H1 (cell line): Measurements from ENCODE around the gene ISLR2. TPM values are rescaled to one million over a fixed set of nuclear protein-coding genes. Genes with fewer than 3 reads are reported as not detected.

Experiments used
- CTCF ChIA-PET: fragments of 300-600 bp; sonication (Branson Sonifier 250); formaldehyde crosslinking; loops from one replicate; lab custom pipeline; 2021; ENCODE audit not compliant: partially characterized antibody; lab: Charles Lee
- POLR2A ChIA-PET: fragments of 300-600 bp; sonication (Branson Sonifier 250); formaldehyde crosslinking; loops from one replicate; lab custom pipeline; 2021; ENCODE audit warnings: inconsistent platforms; ENCODE audit not compliant: partially characterized antibody; lab: Charles Lee
- DNase-seq, 2 experiments: peaks; one replicate each; pipeline versions ENCODE4 v3.0.0 to v3.0.0-alpha.2; 2010 to 2022; ENCODE audit warnings: low spot score in 2 of 2, low read depth in 1 of 2, mixed read lengths in 1 of 2
- FAIRE-seq: peaks from 2 replicates; lab custom pipeline; 2011; peaks lifted over from hg19 to GRCh38; lab: Jason Lieb, UNC
- H2AFZ ChIP-seq: 2 replicates; pipeline ENCODE4 v1.8.1; 2012; ENCODE audit warnings: low read length, inconsistent platforms
- H2AK5ac ChIP-seq: 2 replicates; pipeline ENCODE4 v1.6.1; 2013; ENCODE audit warnings: low read depth, low read length
- H2BK120ac ChIP-seq: replicated peaks from 2 replicates; pipeline ENCODE3; 2013; ENCODE audit warnings: low read depth, low read length, inconsistent platforms
- H2BK12ac ChIP-seq: 2 replicates; pipeline ENCODE4 v1.6.1; 2013; ENCODE audit warnings: low read depth, low read length
- H2BK15ac ChIP-seq: 2 replicates; pipeline ENCODE4 v1.6.1; 2013; ENCODE audit warnings: low read length
- H2BK20ac ChIP-seq: 2 replicates; pipeline ENCODE4 v1.6.1; 2013; ENCODE audit warnings: low read length
- H2BK5ac ChIP-seq: 2 replicates; pipeline ENCODE4 v1.6.1; 2013; ENCODE audit warnings: low read depth, low read length
- H3K14ac ChIP-seq: 2 replicates; pipeline ENCODE4 v1.6.1; 2013; ENCODE audit warnings: inconsistent platforms; ENCODE audit not compliant: insufficient read length
- H3K18ac ChIP-seq: 2 replicates; pipeline ENCODE4 v1.6.1; 2013; ENCODE audit warnings: low read length; ENCODE audit errors: extremely low read depth
- H3K23ac ChIP-seq: 2 replicates; pipeline ENCODE4 v1.6.1; 2013; ENCODE audit warnings: inconsistent platforms; ENCODE audit not compliant: insufficient read length
- H3K23me2 ChIP-seq: 2 replicates; pipeline ENCODE4 v1.6.1; 2013; ENCODE audit warnings: low read depth, low read length
- H3K27ac ChIP-seq: 2 replicates; pipeline ENCODE4 v1.6.1; 2011; ENCODE audit warnings: low read depth, low read length, inconsistent platforms
- H3K27me3 ChIP-seq, 4 experiments: replicated peaks in 1 of 4; 1 replicate in 1 of 4; 2 replicates in 3 of 4; pipeline versions ENCODE4 v1.6.1 to v1.8.1; 2011 to 2013; ENCODE audit warnings: low read length in 3 of 4, mild to moderate bottlenecking in 3 of 4, inconsistent platforms in 2 of 4, mixed read lengths in 2 of 4, moderate library complexity in 1 of 4; ENCODE audit not compliant: control insufficient read depth in 3 of 4, insufficient read depth in 3 of 4; ENCODE audit errors: extremely low read depth in 1 of 4
- H3K36me3 ChIP-seq, 4 experiments: 2 replicates each; pipeline versions ENCODE4 v1.6.1 to v1.8.1; 2011 to 2013; ENCODE audit warnings: mild to moderate bottlenecking in 4 of 4, low read length in 3 of 4, moderate library complexity in 2 of 4, control low read depth in 1 of 4, inconsistent platforms in 1 of 4; ENCODE audit not compliant: insufficient read depth in 4 of 4, control insufficient read depth in 2 of 4
- H3K4ac ChIP-seq: replicated peaks from 2 replicates; pipeline ENCODE3; 2013; ENCODE audit warnings: low read length, low read depth, mixed read lengths, inconsistent platforms; ENCODE audit not compliant: insufficient read length
- H3K4me1 ChIP-seq, 4 experiments: replicated peaks in 1 of 4; 1 replicate in 1 of 4; 2 replicates in 3 of 4; pipeline versions ENCODE4 v1.6.1 to v1.8.1; 2011 to 2013; ENCODE audit warnings: low read length in 3 of 4, inconsistent platforms in 2 of 4, mixed read lengths in 1 of 4; ENCODE audit not compliant: insufficient read depth in 4 of 4, control insufficient read depth in 3 of 4
- H3K4me2 ChIP-seq, 2 experiments: 2 replicates each; pipeline versions ENCODE4 v1.6.1 to v1.8.1; 2011 to 2013; ENCODE audit warnings: low read depth in 2 of 2, low read length in 2 of 2, control low read depth in 1 of 2, inconsistent platforms in 1 of 2, mild to moderate bottlenecking in 1 of 2; ENCODE audit not compliant: insufficient read depth in 1 of 2
- H3K4me3 ChIP-seq, 4 experiments: fragments of 200-600, 300-600 bp in 1 of 4; sonication (generic), shearing (Covaris generic), sonication (Bioruptor Twin) in 1 of 4; 2 replicates each; pipeline versions ENCODE4 v1.5.1 to v1.8.1; 2011 to 2016; ENCODE audit warnings: low read length in 4 of 4, low read depth in 3 of 4, control low read depth in 2 of 4, inconsistent platforms in 2 of 4, mild to moderate bottlenecking in 2 of 4, mixed read lengths in 1 of 4, moderate library complexity in 1 of 4; ENCODE audit not compliant: insufficient read depth in 2 of 4; ENCODE audit errors: extremely low read depth in 1 of 4
- H3K56ac ChIP-seq: replicated peaks from 2 replicates; pipeline ENCODE3; 2013; ENCODE audit warnings: low read depth, mild to moderate bottlenecking, mixed read lengths, low read length, inconsistent platforms; ENCODE audit not compliant: insufficient read length
- H3K79me1 ChIP-seq: 2 replicates; pipeline ENCODE4 v1.6.1; 2013; ENCODE audit warnings: low read depth, low read length, control low read depth
- H3K79me2 ChIP-seq, 2 experiments: 2 replicates each; pipeline versions ENCODE4 v1.6.1 to v1.8.1; 2012 to 2013; ENCODE audit warnings: low read length in 2 of 2, mild to moderate bottlenecking in 2 of 2, inconsistent platforms in 1 of 2; ENCODE audit not compliant: insufficient read depth in 2 of 2, control insufficient read depth in 1 of 2
- H3K9ac ChIP-seq, 4 experiments: replicated peaks in 1 of 4; 1 replicate in 1 of 4; 2 replicates in 3 of 4; pipeline versions ENCODE4 v1.6.1 to v1.8.1; 2011 to 2013; ENCODE audit warnings: low read depth in 3 of 4, low read length in 3 of 4, control low read depth in 2 of 4, mild to moderate bottlenecking in 2 of 4, moderate library complexity in 2 of 4, inconsistent platforms in 1 of 4; ENCODE audit errors: extremely low read depth in 1 of 4
- H3K9me3 ChIP-seq, 2 experiments: 2 replicates each; pipeline versions ENCODE4 v1.6.1 to v1.8.1; 2012 to 2013; ENCODE audit warnings: mild to moderate bottlenecking in 2 of 2, moderate library complexity in 2 of 2, control low read depth in 1 of 2, inconsistent platforms in 1 of 2, low read depth in 1 of 2, low read length in 1 of 2, mixed read lengths in 1 of 2; ENCODE audit not compliant: insufficient read depth in 2 of 2
- H4K20me1 ChIP-seq, 2 experiments: replicated peaks in 1 of 2; 2 replicates each; pipeline versions ENCODE3 to v1.8.1; 2011 to 2013; ENCODE audit warnings: inconsistent platforms in 2 of 2, low read length in 2 of 2, mild to moderate bottlenecking in 1 of 2; ENCODE audit not compliant: insufficient read depth in 2 of 2, control insufficient read depth in 1 of 2
- H4K5ac ChIP-seq: 2 replicates; pipeline ENCODE4 v1.6.1; 2013; ENCODE audit warnings: low read length, low read depth, mixed read lengths, inconsistent platforms; ENCODE audit not compliant: insufficient read length
- H4K8ac ChIP-seq: 2 replicates; pipeline ENCODE4 v1.8.0; 2013; ENCODE audit warnings: mild to moderate bottlenecking, moderate library complexity, low read length, inconsistent platforms; ENCODE audit not compliant: insufficient read depth; ENCODE audit errors: extremely low read depth
- H4K91ac ChIP-seq: replicated peaks from 2 replicates; pipeline ENCODE3; 2013; ENCODE audit warnings: low read length, mixed read lengths, inconsistent platforms; ENCODE audit not compliant: insufficient read length
- BCL11A ChIP-seq, 2 experiments: IDR thresholded peaks; one replicate each; pipeline ENCODE4 v1.6.1; 2011; ENCODE audit warnings: low read depth in 2 of 2, low read length in 2 of 2, mild to moderate bottlenecking in 2 of 2
- CEBPB ChIP-seq: IDR thresholded peaks from 2 replicates; pipeline ENCODE4 v1.6.1; 2012; ENCODE audit warnings: low read depth, low read length
- HDAC6 ChIP-seq: IDR thresholded peaks from one replicate; pipeline ENCODE4 v1.7.1; 2012; ENCODE audit warnings: low read depth, mild to moderate bottlenecking, inconsistent platforms, low read length, moderate library complexity
- JUND ChIP-seq: IDR thresholded peaks from 2 replicates; pipeline ENCODE4 v1.6.1; 2011; ENCODE audit warnings: mild to moderate bottlenecking, improper control_type of control experiment, low read length
- NRF1 ChIP-seq: IDR thresholded peaks from 2 replicates; pipeline ENCODE4 v1.6.1; 2011; ENCODE audit warnings: mild to moderate bottlenecking, low read depth, low read length, improper control_type of control experiment
- RBBP5 ChIP-seq: IDR thresholded peaks from 2 replicates; pipeline ENCODE4 v1.7.1; 2012; ENCODE audit warnings: low read depth, mild to moderate bottlenecking, inconsistent platforms, low read length, moderate library complexity, borderline replicate concordance
- RNF2 ChIP-seq: fragments of 200-900, 300-1000 bp; sonication (generic); IDR thresholded peaks from 2 replicates; pipeline ENCODE4 v1.7.1; 2016; ENCODE audit warnings: borderline replicate concordance, low read depth, mild to moderate bottlenecking, antibody characterized with exemption, low read length; ENCODE audit not compliant: poor library complexity, severe bottlenecking; ENCODE audit errors: missing control alignments
- SUZ12 ChIP-seq: fragments of 200-600 bp; sonication (generic); IDR thresholded peaks from 2 replicates; pipeline ENCODE4 v1.6.1; 2012; ENCODE audit warnings: mild to moderate bottlenecking, inconsistent platforms, low read length, moderate library complexity, mixed read lengths
- WGBS, 2 experiments: shearing (Covaris generic) in 1 of 2; methylation state at CpG; one replicate each; pipeline versions ENCODE4 v1.1.6 to v1.1.7; 2013 to 2015; ENCODE audit warnings: low lambda C conversion rate in 2 of 2, mixed read lengths in 2 of 2, inconsistent platforms in 1 of 2, low coverage in 1 of 2, missing lambda C conversion rate in 1 of 2; ENCODE audit not compliant: insufficient replicate concordance in 2 of 2, insufficient coverage in 1 of 2, insufficient read length in 1 of 2; ENCODE audit errors: extremely low coverage in 1 of 2, missing lambda C conversion rate in 1 of 2; 5-methylcytosine and 5-hydroxymethylcytosine counted together
- polyA plus RNA-seq, 7 experiments: library from polyadenylated mRNA; depleted of rRNA in 3 of 7; stranded (reverse) in 5 of 7; unstranded in 2 of 7; fragments of >200 nt in 5 of 7; fragments of 200-250 nt in 2 of 7; gene quantifications; 1 replicate in 5 of 7; 2 replicates in 1 of 7; 4 replicates in 1 of 7; pipeline versions ENCODE4 v1.2.1 to v1.2.3, GENCODE V29; 2011 to 2013; ENCODE audit warnings: missing spikeins in 2 of 7, mixed read lengths in 2 of 7
- total RNA-seq: library from RNA; stranded (reverse); fragmentation: NEBNext Ultra II Directional; extraction: Animal tissue kit (Norgen Biotek cat#: 25700); gene quantifications from 2 replicates; pipeline ENCODE4 v1.2.1, GENCODE V29; 2021

The ISLR2 gene
- total and polyA plus RNA-seq, 2 of the 8 experiments (the other 6 are each of a cell fraction or from before 2014, with no cell fraction given), result 0.47 to 0.58 TPM

- no peak overlapping the region for H2BK12ac ChIP-seq
- no peaks in the 10 kb centered on the region; a peak in 2 of 7 replicates for H3K27me3 ChIP-seq
- no peak overlapping the region for H4K8ac ChIP-seq
- no peak overlapping the region for H3K23ac ChIP-seq
- ChIA-PET POLR2A (interaction anchor here (0.7 to 2.7 kb wide), 4 partner anchors 9 to 113 kb away, joined by 3 to 14 read pairs (median 6); partner anchors contain the start of gene STRA6), CTCF (interaction anchor here (0.6 to 2.5 kb wide), 12 partner anchors 9 to 134 kb away, joined by 3 to 10 read pairs (median 4); no protein-coding TSS in a partner anchor)
- no peak overlapping the region for H2AFZ ChIP-seq
- no peak overlapping the region for H3K14ac ChIP-seq
- H3K4me2 ChIP-seq, result no peak overlapping the region
- no peak for DNase-seq
- no peak overlapping the region for H2AK5ac ChIP-seq
- H4K91ac ChIP-seq, result no peak overlapping the region
- H3K4me1 ChIP-seq, result peaks cover 0 to 11% (median 6%) of the 10 kb centered on the region in 4 experiments; a peak in 5 of 7 replicates
- H3K56ac ChIP-seq, result no peak overlapping the region
- no peak overlapping the region for H2BK20ac ChIP-seq
- no peak overlapping the region for H2BK5ac ChIP-seq
- 89% methylated on average over 7 of the region's 7 CpGs; no CpG with 5 or more reads in 1 of the 2 experiments for WGBS, 2 experiments
- no peak for FAIRE-seq
- no peak overlapping the region for H2BK120ac ChIP-seq
- no peaks in the 10 kb centered on the region for H3K23me2 ChIP-seq
- no peak overlapping the region for H3K18ac ChIP-seq
- H3K79me2 ChIP-seq, result no peaks in the 10 kb centered on the region
- H3K9me3 ChIP-seq, result no peaks in the 10 kb centered on the region
- no peaks in the 10 kb centered on the region for H3K36me3 ChIP-seq
- H3K79me1 ChIP-seq, result no peaks in the 10 kb centered on the region; the same call in 1 of the 2 replicates
- TF ChIP-seq HDAC6 (no peak), RBBP5 (no peak), RNF2 (no peak), BCL11A (IDR thresholded peaks at IDR 0.05; ENCODE audit: low read depth in 2 of 2, low read length in 2 of 2) (no peak), CEBPB (no peak), JUND (no peak), NRF1 (no peak), SUZ12 (no peak)
- H2BK15ac ChIP-seq, result peak overlapping the region; percentile 78; the same call in 1 of the 2 replicates
- no peak overlapping the region for H3K9ac ChIP-seq
- H4K5ac ChIP-seq, result no peak overlapping the region
- H3K27ac ChIP-seq, result no peak overlapping the region
- H3K4ac ChIP-seq, result no peak overlapping the region
- no peak overlapping the region for H3K4me3 ChIP-seq
- peaks cover 2% of the 10 kb centered on the region in 2 experiments for H4K20me1 ChIP-seq
Observed at GRCh38 chr15:74178326-74179100, 48.1 kb downstream of the ISLR2 start.
